Measurements from ENCODE around the gene CTDSPL. TPM values are rescaled to one million over a fixed set of nuclear protein-coding genes. Genes with fewer than 3 reads are reported as not detected.

CTDSPL gene
- total RNA-seq, 1 donor from 2014 or later = 30.6 TPM

DNA sequence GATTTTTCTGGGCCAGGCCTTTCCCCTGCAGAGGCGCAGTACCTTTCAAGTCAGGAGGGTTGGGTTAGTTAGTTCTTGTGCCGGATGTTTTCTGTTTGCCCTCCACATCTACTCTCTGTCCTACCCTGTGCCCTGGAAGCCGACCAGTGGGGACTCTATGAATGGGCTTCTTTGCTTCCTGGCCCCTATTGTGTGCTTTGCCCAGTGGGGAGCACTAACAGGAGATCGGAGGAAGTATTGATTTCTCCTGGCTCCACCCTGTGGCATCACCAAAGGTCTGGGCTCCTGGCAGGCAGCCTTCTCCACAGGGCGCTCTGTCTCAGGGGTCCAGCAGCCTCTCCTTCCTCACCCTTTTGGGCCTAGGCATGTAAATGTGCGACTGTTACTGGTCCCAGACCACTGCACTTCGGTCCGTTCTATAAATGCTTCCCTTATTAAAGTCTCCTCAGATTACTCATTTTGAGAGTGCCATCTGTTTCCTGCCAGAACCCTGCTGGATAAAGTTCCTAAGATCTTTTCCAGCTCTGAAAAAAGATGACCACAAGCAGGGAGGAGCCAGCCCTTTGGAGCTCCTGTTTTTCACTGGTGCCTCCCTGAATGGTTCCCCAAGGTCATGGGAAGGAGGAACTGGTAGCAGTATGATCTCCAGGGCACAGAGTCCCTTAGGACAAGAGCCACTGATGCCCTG is 44.5 kb downstream of the CTDSPL start:
- H3K4me3 ChIP-seq (ENCODE audit: low read depth, low read length) = no peak overlapping the region
- no peaks in the 10 kb centered on the region for H3K27me3 ChIP-seq (ENCODE audit: control insufficient read depth, insufficient read depth, low read length)
- no peak for TF ChIP-seq CTCF (IDR thresholded peaks at IDR 0.05; ENCODE audit: insufficient read depth, low read length, poor library complexity, severe bottlenecking)
- H3K36me3 ChIP-seq (ENCODE audit: control insufficient read depth, insufficient read depth, low read length) = no peaks in the 10 kb centered on the region
- DNase-seq (ENCODE audit: low read depth) = no peak

DNA sequence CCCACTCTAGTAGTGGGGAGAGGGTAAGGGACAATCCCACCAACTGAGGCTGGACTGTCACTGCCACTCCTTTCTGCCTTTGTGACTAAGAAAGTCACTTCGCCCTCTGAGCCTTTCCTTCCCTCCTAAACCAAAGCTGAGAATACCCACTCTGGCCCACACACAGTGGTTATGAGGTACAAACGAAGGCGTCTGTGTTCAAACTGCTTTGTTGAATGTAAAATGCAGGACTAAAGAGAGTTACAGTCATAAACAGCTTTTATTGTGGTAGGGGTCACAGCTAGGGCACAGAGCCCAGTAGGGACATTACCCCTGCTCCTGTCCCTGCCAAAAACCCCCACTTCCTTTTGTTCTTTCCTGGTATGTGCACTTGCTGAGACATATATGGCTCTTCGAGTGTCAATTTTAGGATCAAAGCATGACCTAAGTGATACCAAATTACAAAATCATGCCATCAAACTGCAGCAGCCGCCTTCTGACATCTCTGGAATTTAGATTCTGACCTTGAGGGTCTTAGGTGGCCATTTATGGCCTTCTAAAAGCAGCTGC is 45.1 kb downstream of the CTDSPL start:
- no peaks in the 10 kb centered on the region for H3K36me3 ChIP-seq (ENCODE audit: control insufficient read depth, insufficient read depth, low read length)
- TF ChIP-seq CTCF (IDR thresholded peaks at IDR 0.05; ENCODE audit: insufficient read depth, low read length, poor library complexity, severe bottlenecking) = no peak
- DNase-seq (ENCODE audit: low read depth) = no peak
- no peaks in the 10 kb centered on the region for H3K27me3 ChIP-seq (ENCODE audit: control insufficient read depth, insufficient read depth, low read length)
- no peak overlapping the region for H3K4me3 ChIP-seq (ENCODE audit: low read depth, low read length)

GRCh38 chr3:37907371-37907770 is 45.7 kb downstream of the CTDSPL start:
- no peak for DNase-seq (ENCODE audit: low read depth)
- H3K27me3 ChIP-seq (ENCODE audit: control insufficient read depth, insufficient read depth, low read length) = no peaks in the 10 kb centered on the region
- no peak for TF ChIP-seq CTCF (IDR thresholded peaks at IDR 0.05; ENCODE audit: insufficient read depth, low read length, poor library complexity, severe bottlenecking)
- no peak overlapping the region for H3K4me3 ChIP-seq (ENCODE audit: low read depth, low read length)
- no peaks in the 10 kb centered on the region for H3K36me3 ChIP-seq (ENCODE audit: control insufficient read depth, insufficient read depth, low read length)

DNA sequence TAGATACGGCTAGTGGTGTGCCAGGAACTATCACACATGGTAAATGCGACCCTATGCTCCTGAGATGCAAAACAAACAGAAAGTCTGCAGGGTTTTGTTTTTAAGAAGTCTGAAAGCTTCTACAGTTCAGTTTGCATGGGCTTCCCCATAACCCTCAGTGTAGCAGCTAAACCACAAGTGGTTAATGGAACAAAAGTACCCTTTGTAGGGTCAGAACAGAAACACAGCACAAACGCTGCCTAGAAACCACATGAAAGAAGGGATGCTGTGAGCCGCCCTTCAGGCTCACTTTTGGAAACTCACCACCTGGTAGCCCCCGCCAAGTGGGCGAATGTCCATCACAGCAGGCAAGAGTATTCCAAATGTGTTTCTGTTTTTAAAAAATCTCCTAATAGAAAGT is 46.2 kb downstream of the CTDSPL start:
- no peaks in the 10 kb centered on the region for H3K36me3 ChIP-seq (ENCODE audit: control insufficient read depth, insufficient read depth, low read length)
- TF ChIP-seq CTCF (IDR thresholded peaks at IDR 0.05; ENCODE audit: insufficient read depth, low read length, poor library complexity, severe bottlenecking) = no peak
- no peak for DNase-seq (ENCODE audit: low read depth)
- no peaks in the 10 kb centered on the region for H3K27me3 ChIP-seq (ENCODE audit: control insufficient read depth, insufficient read depth, low read length)
- H3K4me3 ChIP-seq (ENCODE audit: low read depth, low read length) = no peak overlapping the region

- DNase-seq (ENCODE audit: low read depth) = no peak
- Histone ChIP-seq H3K36me3 (ENCODE audit: control insufficient read depth, insufficient read depth, low read length) (no peaks in the 10 kb centered on the region), H3K27me3 (ENCODE audit: control insufficient read depth, insufficient read depth, low read length) (no peaks in the 10 kb centered on the region), H3K4me3 (ENCODE audit: low read depth, low read length) (no peak overlapping the region)
- TF ChIP-seq CTCF (IDR thresholded peaks at IDR 0.05; ENCODE audit: insufficient read depth, low read length, poor library complexity, severe bottlenecking) = no peak
Measured at GRCh38 chr3:37909067-37909911, 47.6 kb downstream of the CTDSPL start.
